ENCODE results near the gene IFIT5.

- TF ChIP-seq CTCF (IDR thresholded peaks at IDR 0.05 in 8 of 11, conservative IDR thresholded peaks at IDR 0.05 in 3 of 11) = no peak
- no peak for TF ChIP-seq POLR2A (IDR thresholded peaks at IDR 0.05)
These were observed 21.4 kb upstream of the IFIT5 start for GRCh38 chr10:89392974-89393373.
